H9 (cell line): ENCODE results near the gene PARVB. TPM values are rescaled to one million over a fixed set of nuclear protein-coding genes. Genes with fewer than 3 reads are reported as not detected.

Experiments
- DNase-seq: peaks from one replicate; pipeline ENCODE4 v3.0.0-alpha.2; 2017
- H2AFZ ChIP-seq: one replicate; pipeline ENCODE4 v1.6.1; 2013; ENCODE audit warnings: mild to moderate bottlenecking, low read length, control low read depth, moderate library complexity
- H2AK5ac ChIP-seq: 2 replicates; pipeline ENCODE4 v1.6.1; 2013; ENCODE audit warnings: low read length, control low read depth, mixed read lengths; ENCODE audit not compliant: insufficient read length
- H2BK120ac ChIP-seq: one replicate; pipeline ENCODE4 v1.6.1; 2013; ENCODE audit warnings: low read depth, mild to moderate bottlenecking, low read length, control low read depth, inconsistent platforms; ENCODE audit not compliant: poor library complexity, severe bottlenecking
- H2BK12ac ChIP-seq: 2 replicates; pipeline ENCODE4 v1.6.1; 2013; ENCODE audit warnings: low read length, control low read depth, mixed read lengths, low read depth; ENCODE audit not compliant: insufficient read length
- H2BK15ac ChIP-seq: 2 replicates; pipeline ENCODE4 v1.6.1; 2013; ENCODE audit warnings: low read depth, low read length, control low read depth
- H2BK20ac ChIP-seq: one replicate; pipeline ENCODE4 v1.6.1; 2013; ENCODE audit warnings: low read depth, mild to moderate bottlenecking, low read length, control low read depth, inconsistent platforms; ENCODE audit not compliant: poor library complexity, severe bottlenecking
- H2BK5ac ChIP-seq: 2 replicates; pipeline ENCODE4 v1.6.1; 2013; ENCODE audit warnings: low read length, control low read depth, mixed read lengths; ENCODE audit not compliant: insufficient read length
- H3K14ac ChIP-seq: 2 replicates; pipeline ENCODE4 v1.6.1; 2013; ENCODE audit warnings: low read length, control low read depth; ENCODE audit not compliant: insufficient read depth
- H3K18ac ChIP-seq: 2 replicates; pipeline ENCODE4 v1.6.1; 2013; ENCODE audit warnings: low read depth, mild to moderate bottlenecking, mixed read lengths, low read length, control low read depth; ENCODE audit not compliant: insufficient read length
- H3K23ac ChIP-seq: 2 replicates; pipeline ENCODE4 v1.6.1; 2013; ENCODE audit warnings: low read length, control low read depth, mixed read lengths, low read depth; ENCODE audit not compliant: insufficient read length
- H3K23me2 ChIP-seq: 2 replicates; pipeline ENCODE4 v1.6.1; 2013; ENCODE audit warnings: low read depth, mild to moderate bottlenecking, mixed read lengths, low read length, control low read depth; ENCODE audit not compliant: insufficient read length, poor library complexity, severe bottlenecking
- H3K27ac ChIP-seq: 2 replicates; pipeline ENCODE4 v1.5.1; 2013; ENCODE audit warnings: low read length, control low read depth, mixed read lengths, low read depth; ENCODE audit not compliant: insufficient read length
- H3K27me3 ChIP-seq: 2 replicates; pipeline ENCODE4 v1.6.1; 2013; ENCODE audit warnings: low read length, control low read depth, inconsistent platforms; ENCODE audit not compliant: insufficient read depth
- H3K4ac ChIP-seq: 2 replicates; pipeline ENCODE4 v1.6.1; 2013; ENCODE audit warnings: low read depth, mild to moderate bottlenecking, control low read depth, inconsistent platforms, low read length, moderate library complexity
- H3K4me1 ChIP-seq: 2 replicates; pipeline ENCODE4 v1.6.1; 2013; ENCODE audit warnings: low read length, control low read depth, inconsistent platforms; ENCODE audit not compliant: insufficient read depth
- H3K4me2 ChIP-seq: 2 replicates; pipeline ENCODE4 v1.6.1; 2013; ENCODE audit warnings: low read length, control low read depth, mixed read lengths; ENCODE audit not compliant: insufficient read length, insufficient read depth
- H3K56ac ChIP-seq: 2 replicates; pipeline ENCODE4 v1.6.1; 2013; ENCODE audit warnings: low read depth, mild to moderate bottlenecking, mixed read lengths, low read length, control low read depth; ENCODE audit not compliant: insufficient read length
- H3K79me1 ChIP-seq: 2 replicates; pipeline ENCODE4 v1.6.1; 2013; ENCODE audit warnings: low read depth, mild to moderate bottlenecking, moderate library complexity, low read length, control low read depth, inconsistent platforms; ENCODE audit not compliant: insufficient read depth, poor library complexity, severe bottlenecking
- H3K79me2 ChIP-seq: 2 replicates; pipeline ENCODE4 v1.6.1; 2013; ENCODE audit warnings: low read length, control low read depth, inconsistent platforms; ENCODE audit not compliant: insufficient read depth
- H3K9ac ChIP-seq: 2 replicates; pipeline ENCODE4 v1.6.1; 2013; ENCODE audit warnings: low read length, control low read depth, mixed read lengths; ENCODE audit not compliant: insufficient read length; ENCODE audit errors: extremely low read depth
- H3K9me3 ChIP-seq: one replicate; pipeline ENCODE4 v1.6.1; 2013; ENCODE audit warnings: low read depth, low read length, inconsistent platforms; ENCODE audit not compliant: control insufficient read depth
- H3T11ph ChIP-seq: one replicate; pipeline ENCODE4 v1.6.1; 2013; ENCODE audit warnings: mild to moderate bottlenecking, low read length, control low read depth, inconsistent platforms
- H4K20me1 ChIP-seq: one replicate; pipeline ENCODE4 v1.6.1; 2013; ENCODE audit not compliant: control insufficient read depth, insufficient read length, insufficient read depth
- H4K5ac ChIP-seq: 2 replicates; pipeline ENCODE4 v1.6.1; 2013; ENCODE audit warnings: low read depth, mild to moderate bottlenecking, mixed read lengths, low read length, control low read depth; ENCODE audit not compliant: insufficient read length
- H4K8ac ChIP-seq: replicated peaks from 2 replicates; pipeline ENCODE4 v1.6.1; 2013; ENCODE audit warnings: low read length, control low read depth, mixed read lengths, low read depth; ENCODE audit not compliant: insufficient read length
- H4K91ac ChIP-seq: 2 replicates; pipeline ENCODE4 v1.6.1; 2013; ENCODE audit warnings: low read depth, mild to moderate bottlenecking, moderate library complexity, mixed read lengths, low read length, control low read depth; ENCODE audit not compliant: insufficient read length
- H3K27ac Mint-ChIP-seq, 3 experiments: 2 replicates in 2 of 3; 3 replicates in 1 of 3; pipeline ENCODE4 v1.8.0; 2020 to 2021; ENCODE audit warnings: mixed read lengths in 3 of 3, mild to moderate bottlenecking in 1 of 3, moderate library complexity in 1 of 3
- H3K27me3 Mint-ChIP-seq: 2 replicates; pipeline ENCODE4 v1.8.0; 2021; ENCODE audit warnings: low read depth, mild to moderate bottlenecking, moderate library complexity, mixed read lengths
- H3K36me3 Mint-ChIP-seq, 3 experiments: 2 replicates in 2 of 3; 3 replicates in 1 of 3; pipeline ENCODE4 v1.8.0; 2020 to 2021; ENCODE audit warnings: low read depth in 3 of 3, mixed read lengths in 3 of 3; ENCODE audit not compliant: insufficient read depth in 1 of 3
- H3K4me1 Mint-ChIP-seq, 2 experiments: 2 replicates each; pipeline ENCODE4 v1.8.0; 2020; ENCODE audit warnings: mixed read lengths in 2 of 2
- H3K4me3 Mint-ChIP-seq, 2 experiments: 2 replicates in 1 of 2; 3 replicates in 1 of 2; pipeline ENCODE4 v1.8.0; 2020 to 2021; ENCODE audit warnings: mild to moderate bottlenecking in 2 of 2, mixed read lengths in 2 of 2, moderate library complexity in 1 of 2
- H3K9me3 Mint-ChIP-seq, 2 experiments: 2 replicates in 1 of 2; 3 replicates in 1 of 2; pipeline ENCODE4 v1.8.0; 2020; ENCODE audit warnings: mild to moderate bottlenecking in 2 of 2, mixed read lengths in 2 of 2, moderate library complexity in 1 of 2
- CTCF ChIP-seq: fragments of 200-600 bp; sonication (generic); conservative IDR thresholded peaks from 3 replicates; pipeline ENCODE4 v1.8.0; 2021; ENCODE audit warnings: antibody characterized with exemption, mild to moderate bottlenecking
- WGBS: extraction: QIAGEN DNeasy Blood & Tissue Kit; methylation state at CpG from one replicate; pipeline ENCODE4 v1.1.7; 2013; ENCODE audit warnings: missing lambda C conversion rate, low lambda C conversion rate, mixed read lengths; ENCODE audit not compliant: insufficient read length; ENCODE audit errors: extremely low coverage; 5-methylcytosine and 5-hydroxymethylcytosine counted together
- total RNA-seq: library from RNA; stranded (reverse); gene quantifications from 2 replicates; pipeline ENCODE4 v1.2.1, GENCODE V29; 2021

Gene PARVB
- total RNA-seq, 1 experiment from 2014 or later, result 15.6 TPM

GRCh38 chr22:44047891-44048301 lies 23.8 kb downstream of the PARVB start:
- no peak for TF ChIP-seq CTCF
- no peak overlapping the region for H3K18ac ChIP-seq
- no peaks in the 10 kb centered on the region for H3K79me2 ChIP-seq
- H3K27ac ChIP-seq, result no peak overlapping the region
- Mint-ChIP-seq H3K4me1 (peaks cover 26 to 36% of the 10 kb centered on the region in 2 experiments), H3K27ac (0 out of 7 replicates have a peak overlapping the region, but pooled peaks of 1 of the 3 experiments have one; percentile 75), H3K27me3 (peaks cover 4% of the 10 kb centered on the region; the same call in 1 of the 2 replicates), H3K36me3 (no peaks in the 10 kb centered on the region; a peak in 1 of 7 replicates), H3K4me3 (no peak overlapping the region), H3K9me3 (no peaks in the 10 kb centered on the region)
- no peak for DNase-seq
- H3K79me1 ChIP-seq, result no peaks in the 10 kb centered on the region
- H3K4ac ChIP-seq, result no peak overlapping the region
- no peaks in the 10 kb centered on the region for H3K9me3 ChIP-seq
- no peak overlapping the region for H3K14ac ChIP-seq
- H4K8ac ChIP-seq, result no peak overlapping the region
- H3K9ac ChIP-seq, result no peak overlapping the region
- no peak overlapping the region for H2AFZ ChIP-seq
- H2BK120ac ChIP-seq, result no peak overlapping the region
- no peak overlapping the region for H2BK15ac ChIP-seq
- no peaks in the 10 kb centered on the region for H3K23me2 ChIP-seq
- H3T11ph ChIP-seq, result no peak overlapping the region
- H2BK12ac ChIP-seq, result no peak overlapping the region
- no peak overlapping the region for H4K91ac ChIP-seq
- no CpG with 5 or more reads among the region's 9 CpGs for WGBS
- no peak overlapping the region for H2BK20ac ChIP-seq
- H2BK5ac ChIP-seq, result no peak overlapping the region
- no peak overlapping the region for H3K56ac ChIP-seq
- H3K4me1 ChIP-seq, result 0 out of 2 replicates have a peak, but pooled peaks cover 2% of the 10 kb centered on the region
- no peak overlapping the region for H4K5ac ChIP-seq
- H3K23ac ChIP-seq, result no peak overlapping the region
- no peaks in the 10 kb centered on the region for H4K20me1 ChIP-seq
- H3K4me2 ChIP-seq, result no peak overlapping the region
- no peaks in the 10 kb centered on the region for H3K27me3 ChIP-seq
- H2AK5ac ChIP-seq, result no peak overlapping the region
